ENCODE data around the gene NFATC3.

Gene NFATC3

DNA sequence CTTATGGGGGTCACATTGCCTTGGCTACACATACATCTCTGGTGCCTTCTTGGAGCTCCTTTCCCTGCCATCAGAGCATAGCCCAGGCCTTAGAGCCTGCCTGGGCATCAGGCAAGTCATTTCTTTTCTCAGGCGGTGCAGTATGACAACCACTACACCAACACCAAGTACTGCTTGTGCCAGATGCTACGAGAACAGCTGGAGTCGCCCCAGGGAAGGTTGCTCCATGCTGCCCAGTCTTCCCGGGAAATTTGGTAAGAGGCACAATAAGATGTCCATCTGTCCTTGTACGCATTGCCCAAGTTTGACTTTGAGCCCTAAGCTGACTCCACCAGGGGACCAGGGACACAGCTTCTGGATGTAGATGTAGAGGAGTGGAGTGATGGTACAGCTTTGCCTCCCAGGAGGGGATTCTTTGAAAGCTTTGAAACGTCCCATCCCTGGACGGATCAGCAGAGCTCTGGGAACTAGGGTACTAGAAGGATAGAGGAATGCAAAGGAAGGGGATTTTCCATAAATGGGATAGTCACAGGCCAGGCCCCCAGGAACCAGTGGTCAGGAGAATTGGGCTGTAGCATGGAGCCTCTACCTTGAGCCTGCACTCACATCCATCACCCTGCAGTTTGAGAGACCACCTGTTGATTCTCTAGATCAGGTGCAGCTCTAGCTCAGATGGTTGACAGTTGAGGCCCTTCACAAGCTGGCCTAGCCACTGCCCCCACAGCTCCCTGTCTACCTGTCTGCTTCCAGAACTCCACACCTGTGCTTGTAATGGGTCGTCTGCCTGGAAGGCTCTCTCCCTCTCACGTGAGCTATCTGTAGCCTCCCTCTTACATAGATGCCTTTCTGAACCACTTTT is 11.0 kb upstream of the NFATC3 start:
- no peak for DNase-seq

DNA sequence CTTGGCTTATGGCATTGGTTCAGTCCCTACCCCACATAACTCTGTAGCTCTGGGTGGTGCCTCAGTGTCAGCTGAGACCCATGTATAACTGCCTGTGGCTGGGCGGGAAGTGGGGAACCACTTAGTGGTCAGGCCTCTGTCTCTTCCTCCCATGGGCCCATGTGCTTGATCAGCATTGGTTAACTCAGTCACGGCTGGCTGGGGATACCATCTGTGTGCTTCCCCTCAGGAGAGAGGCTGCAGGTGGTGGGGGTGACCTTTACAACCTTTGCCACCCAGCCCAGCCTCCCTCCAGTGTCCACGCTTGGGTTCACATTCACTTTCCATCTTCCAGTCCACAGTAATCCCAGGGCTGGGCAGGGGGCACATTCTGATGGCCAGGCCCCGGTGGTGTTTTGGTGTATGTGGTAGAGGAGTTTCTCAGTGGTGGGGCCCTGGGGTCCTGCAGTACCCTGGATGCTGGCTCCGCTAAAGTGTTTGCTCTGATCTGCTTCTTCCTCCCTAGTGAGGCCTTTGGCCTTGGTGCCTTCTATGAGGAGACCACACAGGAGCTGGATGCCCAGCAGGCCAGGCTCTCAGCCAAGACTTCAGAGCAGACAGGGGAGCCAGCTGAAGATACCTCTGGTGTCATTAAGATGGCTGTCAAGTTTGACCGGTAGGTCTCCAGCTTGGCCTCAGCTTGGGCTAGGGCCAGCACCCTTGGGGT is 10.2 kb upstream of the NFATC3 start:
- no peak for DNase-seq

DNA sequence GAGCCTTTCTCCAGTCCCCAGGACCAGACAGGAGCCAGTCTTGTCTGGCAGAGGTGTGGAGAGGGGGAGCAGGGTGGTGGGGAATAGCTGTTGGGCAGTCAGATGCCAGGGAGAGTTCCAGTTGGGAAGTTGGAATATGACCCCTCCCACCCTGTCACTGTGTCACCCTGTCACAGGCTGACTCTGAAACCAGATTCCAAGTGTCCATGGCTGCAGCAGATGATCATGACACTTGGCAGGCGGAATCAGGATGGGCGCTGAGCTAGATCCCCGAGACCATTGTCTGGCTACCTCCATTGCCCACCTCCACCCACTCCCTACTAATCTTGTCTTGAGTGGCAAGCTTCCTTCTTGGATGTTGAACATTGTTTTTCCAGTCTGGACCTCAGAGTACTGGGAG is 9.2 kb upstream of the NFATC3 start:
- no peak for DNase-seq

DNA sequence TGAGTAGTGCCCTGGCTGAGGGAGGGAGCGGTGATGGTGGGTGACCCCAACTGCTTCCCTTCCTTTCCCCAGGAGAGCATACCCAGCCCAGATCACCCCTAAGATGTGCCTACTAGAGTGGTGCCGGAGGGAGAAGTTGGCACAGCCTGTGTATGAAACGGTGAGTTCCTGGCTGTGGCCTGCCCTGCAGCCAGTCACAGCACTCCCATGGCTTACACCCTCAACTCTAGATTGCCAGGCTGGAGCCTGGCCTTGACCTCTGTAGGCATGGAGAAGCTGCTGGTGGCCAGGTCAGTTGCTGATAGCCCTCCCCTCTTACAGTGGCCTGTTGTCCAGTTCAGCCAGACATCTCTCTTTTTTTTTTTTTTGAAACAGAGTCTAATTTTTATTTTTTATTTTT is 8.6 kb upstream of the NFATC3 start:
- no peak for DNase-seq

DNA sequence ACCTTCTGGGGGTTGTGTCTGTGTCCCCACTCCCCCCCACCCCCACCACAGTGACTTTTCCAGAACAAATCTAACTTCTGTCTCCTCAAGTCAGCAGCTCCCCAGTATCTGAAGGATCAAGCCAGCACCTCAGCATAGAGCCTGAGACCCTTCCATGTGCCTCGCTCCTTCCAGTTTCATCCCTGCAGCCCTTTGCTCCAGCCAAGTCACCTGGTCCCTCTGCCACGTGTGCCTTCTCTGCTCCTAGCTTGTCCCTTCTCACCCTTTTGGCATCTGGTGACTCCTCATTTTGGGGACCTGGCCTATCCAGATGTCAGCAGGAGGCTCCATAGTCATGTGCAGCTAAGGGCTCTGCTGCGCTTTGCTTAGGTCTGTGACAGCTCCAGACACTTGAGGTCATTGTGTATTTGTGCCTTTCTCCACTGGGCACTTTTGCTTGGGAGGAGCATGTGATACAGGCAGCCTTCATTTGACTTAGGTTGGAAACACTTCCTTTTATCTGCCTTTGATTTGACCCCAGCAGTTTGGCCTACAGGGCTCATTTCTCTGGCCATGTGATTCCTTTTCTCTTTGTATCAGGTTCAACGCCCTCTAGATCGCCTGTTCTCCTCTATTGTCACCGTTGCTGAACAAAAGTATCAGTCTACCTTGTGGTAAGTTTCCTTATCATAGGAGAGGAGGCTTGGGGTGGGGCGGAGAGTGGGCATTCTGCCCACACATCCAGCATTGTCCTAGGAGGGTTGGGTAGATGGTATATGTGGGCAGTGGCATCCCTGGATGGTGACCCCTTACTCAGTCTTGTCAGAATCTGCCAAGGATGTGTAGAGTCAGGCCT is 7.1 kb upstream of the NFATC3 start:
- DNase-seq = no peak

DNA sequence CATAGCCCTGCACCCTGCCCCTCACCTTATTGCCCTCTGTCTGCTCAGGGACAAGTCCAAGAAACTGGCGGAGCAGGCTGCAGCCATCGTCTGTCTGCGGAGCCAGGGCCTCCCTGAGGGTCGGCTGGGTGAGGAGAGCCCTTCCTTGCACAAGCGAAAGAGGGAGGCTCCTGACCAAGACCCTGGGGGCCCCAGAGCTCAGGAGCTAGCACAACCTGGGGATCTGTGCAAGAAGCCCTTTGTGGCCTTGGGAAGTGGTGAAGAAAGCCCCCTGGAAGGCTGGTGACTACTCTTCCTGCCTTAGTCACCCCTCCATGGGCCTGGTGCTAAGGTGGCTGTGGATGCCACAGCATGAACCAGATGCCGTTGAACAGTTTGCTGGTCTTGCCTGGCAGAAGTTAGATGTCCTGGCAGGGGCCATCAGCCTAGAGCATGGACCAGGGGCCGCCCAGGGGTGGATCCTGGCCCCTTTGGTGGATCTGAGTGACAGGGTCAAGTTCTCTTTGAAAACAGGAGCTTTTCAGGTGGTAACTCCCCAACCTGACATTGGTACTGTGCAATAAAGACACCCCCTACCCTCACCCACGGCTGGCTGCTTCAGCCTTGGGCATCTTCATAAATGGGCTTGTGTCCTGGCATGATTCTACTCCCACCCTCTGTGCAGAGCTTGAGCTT is 6.3 kb upstream of the NFATC3 start:
- DNase-seq = no peak

DNA sequence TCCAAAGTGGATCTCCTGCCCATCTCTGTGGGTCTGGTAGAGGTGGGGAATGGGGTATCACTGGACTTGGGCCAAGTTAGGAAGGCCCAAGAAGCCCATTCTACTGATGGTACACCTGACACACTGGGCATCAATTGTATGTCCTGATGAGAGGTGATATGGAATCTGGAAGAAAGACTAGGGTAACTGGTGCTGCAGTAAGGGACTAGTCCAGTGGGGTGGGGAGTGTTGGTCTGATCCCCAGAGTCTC is 5.9 kb upstream of the NFATC3 start:
- DNase-seq = no peak

DNA sequence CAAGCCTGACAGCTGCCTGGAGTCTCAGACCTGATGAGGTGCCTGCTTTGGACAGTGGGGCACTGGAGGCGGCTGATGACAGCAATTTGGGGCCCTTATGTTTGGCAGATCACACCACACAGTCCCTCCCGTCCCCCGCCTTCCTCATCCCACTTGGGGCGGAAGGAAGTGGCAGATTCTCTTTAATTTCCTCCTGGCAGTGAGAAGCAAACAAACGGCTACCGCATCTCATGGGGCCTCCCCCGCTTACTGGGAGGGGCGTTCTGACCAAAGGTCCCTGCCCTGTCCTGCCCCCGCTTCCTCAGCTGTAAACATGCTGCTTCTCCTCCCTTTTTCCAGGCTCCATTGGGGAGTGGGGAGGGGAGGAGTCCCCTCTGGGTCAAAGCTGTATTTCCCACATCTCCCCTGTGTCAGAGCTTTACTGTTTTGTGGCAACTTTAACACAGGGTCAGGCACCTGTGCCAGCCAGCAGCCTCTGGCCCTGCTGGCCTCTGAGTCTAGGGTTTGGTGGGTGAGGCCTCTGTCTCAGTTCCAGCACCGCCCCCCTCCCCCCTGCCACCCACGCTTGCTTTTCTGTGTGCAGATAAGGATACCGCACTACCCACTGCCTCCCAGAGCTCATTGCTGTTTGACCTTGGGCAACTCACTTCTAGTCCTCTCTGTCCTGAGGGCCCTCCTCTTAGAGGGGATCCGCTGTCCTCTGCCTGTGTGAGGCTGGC is 5.4 kb upstream of the NFATC3 start:
- no peak for DNase-seq

DNA sequence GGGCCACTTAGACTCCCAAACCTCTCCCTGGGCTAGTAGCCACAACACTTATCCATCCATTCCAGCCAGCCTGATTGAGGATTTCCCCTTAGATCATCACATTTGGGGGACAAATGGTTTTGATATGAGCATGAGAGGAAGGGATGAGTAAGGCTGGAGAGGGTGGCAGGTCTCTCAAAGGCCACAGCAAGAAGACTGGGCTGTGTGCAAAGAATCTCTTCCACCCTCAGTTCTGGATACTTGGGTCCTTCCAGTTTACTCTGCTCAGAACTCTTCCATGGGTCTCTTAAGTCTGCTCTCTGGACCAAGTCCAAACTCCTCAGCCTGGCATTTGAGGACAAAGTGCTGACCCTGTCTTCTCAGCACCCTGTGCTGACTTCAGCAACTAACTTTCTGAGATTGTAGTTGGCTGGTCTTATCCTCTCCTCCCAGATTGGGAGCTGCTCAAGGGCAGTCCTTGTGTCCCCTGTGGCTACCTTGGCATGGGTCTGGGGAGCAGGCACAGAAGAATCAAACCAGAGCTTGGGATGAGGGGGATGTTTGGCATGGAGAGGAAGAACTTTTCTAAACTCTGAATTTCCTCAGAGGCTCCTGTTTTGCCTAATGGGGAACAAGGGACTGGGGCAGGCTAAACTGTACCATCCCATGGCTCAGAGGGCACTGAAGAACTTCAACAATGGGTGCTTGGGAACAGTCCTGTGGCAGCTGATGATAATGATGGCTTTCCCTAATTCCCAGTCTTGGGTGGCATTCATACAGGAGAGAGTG is 3.1 kb upstream of the NFATC3 start:
- DNase-seq = no peak

DNA sequence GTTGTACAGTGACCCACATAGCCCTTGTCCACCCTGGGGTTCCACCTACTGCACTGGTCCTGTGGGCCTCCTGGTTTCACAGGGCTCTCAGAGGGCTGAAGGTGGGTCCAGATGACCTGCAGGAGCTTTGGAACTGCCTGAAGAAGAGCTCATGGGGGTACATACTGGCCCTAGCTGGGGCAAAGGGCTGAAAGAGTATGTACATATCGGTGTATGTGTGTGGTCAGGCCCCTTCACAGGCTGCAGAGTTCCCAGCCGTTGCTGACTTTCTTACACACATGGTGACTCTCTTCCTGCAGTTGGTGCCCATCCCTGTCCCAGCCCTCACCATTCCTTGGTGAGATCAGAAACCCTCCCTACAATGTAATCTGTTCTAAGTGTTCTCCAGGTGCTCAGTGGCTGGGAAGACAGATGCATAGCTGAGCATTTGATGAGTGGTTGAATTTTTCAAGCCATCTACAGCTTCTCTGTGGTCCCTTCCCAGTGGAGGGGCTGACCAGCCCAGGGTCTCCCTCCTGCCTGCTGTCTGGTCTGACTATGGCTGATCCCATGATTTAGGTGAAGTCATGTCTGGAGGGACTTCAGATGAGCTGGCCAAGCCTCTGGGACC is 2.4 kb upstream of the NFATC3 start:
- no peak for DNase-seq

DNA sequence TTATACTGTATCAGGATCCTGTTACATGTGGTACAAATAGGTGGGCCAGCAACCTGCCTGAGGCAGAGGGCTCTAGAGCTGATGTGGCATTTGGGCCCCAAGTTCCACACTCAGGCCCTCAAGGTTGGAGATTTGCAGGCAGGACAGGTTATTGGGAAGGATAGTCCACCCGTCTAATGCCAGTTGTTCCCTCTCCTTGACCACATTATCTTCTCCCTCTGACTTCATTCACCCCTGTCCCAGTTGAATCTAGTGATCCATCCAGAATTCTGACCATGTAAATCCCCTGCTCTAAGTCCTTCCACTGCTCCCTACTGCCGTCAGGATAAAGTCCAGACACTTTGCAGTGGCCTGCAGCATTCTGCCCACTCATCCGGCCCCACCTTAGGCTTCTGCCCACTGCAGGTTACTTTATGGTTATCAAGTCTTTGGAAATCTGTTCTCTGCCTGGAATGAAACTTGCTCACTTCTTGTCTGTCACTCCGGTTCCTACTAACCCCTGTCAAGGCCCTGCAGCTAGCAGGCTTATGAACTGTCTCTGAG is 1.9 kb upstream of the NFATC3 start:
- DNase-seq = no peak

DNA sequence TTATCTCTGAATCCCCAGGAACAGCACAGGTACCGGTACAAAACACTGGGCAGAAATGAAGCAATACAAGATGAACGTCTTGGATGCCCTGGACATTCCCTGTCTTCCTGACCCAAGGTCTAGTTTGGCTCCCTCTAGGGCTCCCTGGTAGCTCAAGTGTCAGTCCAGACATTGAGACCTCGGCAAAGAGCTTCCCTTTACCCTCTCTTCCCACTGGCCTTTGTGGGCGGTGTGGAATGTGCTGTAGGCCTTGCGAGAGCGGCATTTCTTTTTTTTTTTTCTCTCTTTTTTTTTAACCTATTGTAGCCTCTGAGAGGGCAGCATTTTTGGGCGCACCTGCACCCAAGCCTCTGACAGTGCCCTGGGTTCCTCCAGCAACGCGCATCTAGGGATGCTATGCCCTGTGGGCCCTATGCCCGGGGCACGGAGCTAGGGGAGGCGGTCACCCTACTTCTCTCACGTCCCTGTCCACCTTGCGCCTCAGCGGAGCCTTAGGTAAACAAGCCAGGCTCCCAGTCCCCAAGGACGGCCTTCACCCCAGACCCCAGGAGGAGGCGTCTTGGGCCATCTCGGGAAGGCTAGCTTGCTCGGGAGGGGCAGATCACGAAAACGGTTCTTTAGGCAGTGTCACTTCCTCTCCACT is 1.2 kb upstream of the NFATC3 start:
- no peak for DNase-seq

DNA sequence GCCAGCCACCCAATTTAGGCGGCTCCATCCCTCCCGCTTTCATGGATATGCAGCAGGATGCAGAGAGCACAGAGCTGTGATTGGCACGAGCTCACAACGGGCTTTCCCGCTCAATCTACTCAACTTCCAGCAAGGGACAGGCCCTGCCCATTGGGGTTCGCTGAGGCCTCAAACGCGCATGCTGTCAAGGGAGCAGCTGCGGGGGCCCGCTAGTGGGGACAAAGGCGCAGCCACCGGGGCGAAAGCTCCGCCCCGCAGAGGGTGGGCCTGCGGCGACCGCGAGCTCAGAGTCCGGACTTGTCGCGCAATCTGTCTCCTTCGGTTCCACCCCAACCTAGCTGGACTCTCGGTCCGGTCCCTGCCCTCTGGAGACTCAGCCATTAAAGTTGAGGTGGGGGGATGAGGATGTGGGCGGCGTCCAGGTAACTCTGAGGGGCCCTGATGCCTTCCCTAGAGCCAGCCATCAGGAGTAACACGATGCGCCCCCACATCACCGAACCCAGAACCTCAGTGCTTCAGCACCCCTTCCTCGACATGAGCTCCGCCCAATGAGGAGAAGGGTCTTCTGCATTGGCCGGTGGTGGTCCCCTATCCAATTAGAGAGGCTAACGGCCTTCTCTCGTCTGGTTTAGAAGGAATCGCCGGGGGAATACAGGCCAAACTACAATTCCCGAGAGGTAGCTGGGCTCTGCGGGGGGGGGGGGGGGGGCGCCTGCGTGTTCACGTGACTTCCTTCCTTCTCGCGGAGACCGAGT is 489 bp upstream of the NFATC3 start:
- DNase-seq = peak; percentile 79 to 89

DNA sequence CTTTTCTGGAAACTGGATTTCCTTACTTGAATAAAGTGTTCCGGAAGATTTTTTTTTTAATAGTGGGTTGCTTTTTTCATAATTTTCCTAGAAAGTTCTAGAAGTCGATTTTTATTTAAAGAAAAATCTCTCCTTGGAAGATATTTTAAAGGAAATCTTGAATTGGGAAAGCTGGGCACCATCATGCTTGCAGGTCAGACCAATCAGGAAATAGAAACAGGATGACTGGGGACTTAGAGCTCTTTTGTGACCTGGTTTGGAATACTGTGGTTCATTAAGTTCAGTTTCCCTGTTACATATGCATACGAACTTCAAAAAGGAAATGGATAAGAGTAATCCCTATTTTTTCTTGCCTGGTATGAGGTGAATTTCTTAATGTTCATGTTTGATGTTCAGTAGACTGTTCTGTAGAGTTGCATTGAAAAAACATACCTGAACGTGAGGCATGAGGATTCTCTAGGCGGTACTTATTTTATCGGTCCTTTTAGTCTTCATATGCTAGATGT is 1.2 kb downstream of the NFATC3 start:
- DNase-seq = no peak

DNA sequence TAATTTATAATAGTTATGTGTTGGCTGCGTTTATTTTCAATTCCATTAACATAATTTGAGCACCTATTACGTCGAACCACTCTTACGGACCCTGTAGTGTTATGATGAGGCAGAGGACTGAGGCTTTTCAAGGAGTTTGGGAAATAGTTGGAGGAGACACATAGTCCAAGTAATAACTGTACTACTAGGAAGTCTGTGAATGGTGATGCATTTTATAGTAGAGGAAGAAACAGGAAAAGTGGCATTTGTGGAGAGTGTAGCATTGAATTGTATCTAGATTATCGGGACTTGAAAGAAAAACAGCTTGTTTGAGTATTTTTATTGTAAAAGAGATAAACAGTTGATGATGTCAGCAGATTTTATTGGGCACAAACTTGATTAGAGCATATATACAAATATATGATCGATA is 1.7 kb downstream of the NFATC3 start:
- no peak for DNase-seq

DNA sequence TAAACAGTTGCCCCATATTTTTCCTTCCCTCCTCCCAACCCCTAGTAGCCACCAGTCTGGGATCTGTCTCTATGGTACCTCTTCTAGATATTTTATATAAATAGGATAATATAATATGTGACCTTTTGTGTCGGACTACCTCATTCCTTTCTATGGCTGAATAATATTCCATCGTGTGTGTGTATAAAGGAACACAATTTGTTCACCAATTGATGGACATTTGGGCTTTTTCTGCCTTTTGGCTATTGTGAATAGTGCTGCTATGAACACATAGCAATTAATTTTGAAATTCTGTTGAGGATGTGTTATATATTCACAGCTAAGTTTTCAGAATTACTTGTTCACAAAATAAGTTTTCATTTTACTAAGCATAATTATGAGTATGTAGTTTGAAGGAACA is 2.5 kb downstream of the NFATC3 start:
- DNase-seq = no peak

DNA sequence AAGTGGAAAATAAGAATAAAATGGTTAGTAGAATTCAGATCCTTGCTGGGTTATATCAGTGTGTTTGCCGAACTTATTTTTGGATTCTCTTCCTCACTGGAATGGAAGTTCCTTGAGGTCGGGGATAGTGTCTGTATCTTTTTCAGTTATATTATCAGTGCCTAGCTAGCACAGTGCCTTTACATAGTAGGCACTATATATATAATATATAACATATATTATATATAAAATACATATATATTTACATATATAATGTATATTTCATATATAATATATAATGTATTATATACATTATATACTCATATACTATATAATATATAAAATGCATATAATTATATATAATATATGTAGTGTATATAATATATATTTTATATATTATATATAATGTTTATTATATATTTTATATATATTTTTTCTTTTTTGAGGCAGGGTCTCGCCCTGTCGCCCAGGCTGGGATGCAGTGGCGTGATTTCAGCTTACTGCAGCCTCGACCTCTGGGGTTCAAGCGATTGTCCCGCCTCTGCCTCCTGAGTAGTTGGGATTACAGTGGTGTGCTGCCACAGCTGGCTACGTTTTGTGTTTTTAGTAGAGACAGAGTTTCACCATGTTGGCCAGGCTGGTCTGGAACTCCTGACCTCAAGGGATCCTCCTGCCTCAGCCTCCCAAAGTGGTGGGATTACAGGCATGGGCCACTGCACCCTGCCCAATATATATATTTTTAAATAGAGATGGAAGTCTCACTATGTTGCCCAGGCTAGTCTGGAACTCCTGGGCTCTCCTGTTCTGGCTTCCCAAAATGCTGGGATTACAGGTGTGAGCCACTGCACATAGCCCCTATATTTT is 3.2 kb downstream of the NFATC3 start:
- DNase-seq = no peak

DNA sequence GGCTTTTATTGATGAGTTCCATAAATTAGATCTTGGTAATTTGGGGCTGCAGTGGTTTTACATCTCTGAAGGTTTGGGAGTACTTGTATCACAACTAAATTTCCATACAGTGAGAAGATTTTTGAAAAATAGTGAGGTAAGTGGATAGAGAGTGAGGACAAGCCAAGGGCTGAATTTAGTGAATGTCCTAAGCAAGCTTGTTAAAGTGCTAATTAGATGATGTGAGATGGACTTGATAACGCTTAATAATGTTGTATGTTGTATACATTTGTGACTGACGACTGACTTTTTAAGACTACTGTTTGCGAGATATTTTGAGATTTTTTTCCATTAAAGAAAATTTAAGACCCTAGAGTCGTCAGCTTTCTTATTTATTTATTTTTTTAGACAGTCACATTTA is 3.9 kb downstream of the NFATC3 start:
- DNase-seq = no peak

DNA sequence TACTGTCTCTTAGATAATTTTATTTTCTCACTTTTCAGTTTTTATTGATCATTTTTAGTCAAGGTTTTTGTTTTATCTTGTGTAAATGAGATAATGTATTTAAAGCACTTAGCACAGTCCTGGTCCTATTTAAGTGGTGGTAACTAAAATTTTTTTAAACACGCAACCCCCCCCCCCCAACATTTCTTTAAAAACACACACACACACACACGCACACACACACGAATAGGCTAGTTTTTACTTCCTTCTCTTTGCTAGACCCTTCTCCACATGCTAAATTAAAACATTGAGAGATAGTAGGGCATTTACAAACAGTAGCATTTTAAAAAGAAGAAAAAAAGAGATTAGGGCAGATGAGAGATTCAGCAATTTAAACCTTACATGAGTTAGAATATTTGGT is 5.0 kb downstream of the NFATC3 start:
- no peak for DNase-seq
